ENCODE data around the gene PHYKPL.

DNA sequence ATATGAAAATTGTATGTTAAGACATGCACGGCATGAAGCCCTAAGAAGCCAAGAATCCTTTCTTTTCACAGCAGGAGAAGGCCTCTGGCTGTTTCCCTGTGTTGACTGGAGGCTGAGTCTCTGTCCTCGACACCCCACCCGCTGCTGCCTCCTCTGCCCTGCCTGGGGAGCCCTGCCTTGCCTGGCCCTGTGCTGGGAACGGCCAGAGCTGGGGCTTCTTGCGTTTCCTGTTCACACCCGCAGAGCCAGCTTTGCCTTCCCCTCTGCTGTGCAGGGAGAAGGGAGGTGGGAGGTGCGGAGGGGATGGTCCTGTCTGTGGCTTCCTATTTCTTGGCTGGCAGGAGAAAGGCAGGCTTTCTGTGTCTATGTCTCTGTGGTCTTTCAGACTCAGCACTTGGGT is 38.6 kb downstream of the PHYKPL start:
- TF ChIP-seq GATA2 (IDR thresholded peaks at IDR 0.05; ENCODE audit: low read depth, low read length) (no peak), GATA3 (IDR thresholded peaks at IDR 0.05; ENCODE audit: low read depth, low read length) (no peak)

Data from SH-SY5Y (cell line).